ENCODE data around the gene DGCR6.
"Not testable (repeated sequence)": the region's sequence is repeated elsewhere in the genome, so short reads cannot be mapped to it uniquely, and the experiment has no call there.

DGCR6 gene

GRCh38 chr22:18957621-18958320, 51.7 kb downstream of the DGCR6 start:
- DNase-seq (ENCODE audit: low spot score); POLR2A ChIA-PET (ENCODE audit: low non-redundant PET); H3K27ac ChIP-seq; CTCF ChIA-PET: not testable (repeated sequence)

GRCh38 chr22:18958321-18958705, 52.2 kb downstream of the DGCR6 start:
- CTCF ChIA-PET; DNase-seq (ENCODE audit: low spot score); POLR2A ChIA-PET (ENCODE audit: low non-redundant PET); H3K27ac ChIP-seq: not testable (repeated sequence)

GRCh38 chr22:18958738-18959137, 52.6 kb downstream of the DGCR6 start:
- POLR2A ChIA-PET (ENCODE audit: low non-redundant PET); H3K27ac ChIP-seq; DNase-seq (ENCODE audit: low spot score); CTCF ChIA-PET: not testable (repeated sequence)

- H3K27ac ChIP-seq; DNase-seq (ENCODE audit: low spot score); CTCF ChIA-PET; POLR2A ChIA-PET (ENCODE audit: low non-redundant PET): not testable (repeated sequence)
Observed at GRCh38 chr22:18959266-18959665, 53.1 kb downstream of the DGCR6 start.

- POLR2A ChIA-PET (ENCODE audit: low non-redundant PET); CTCF ChIA-PET; H3K27ac ChIP-seq; DNase-seq (ENCODE audit: low spot score): not testable (repeated sequence)
Observed at GRCh38 chr22:18959741-18960140, 53.6 kb downstream of the DGCR6 start.

GRCh38 chr22:18960166-18960820, 54.2 kb downstream of the DGCR6 start:
- CTCF ChIA-PET; DNase-seq (ENCODE audit: low spot score); POLR2A ChIA-PET (ENCODE audit: low non-redundant PET); H3K27ac ChIP-seq: not testable (repeated sequence)

GRCh38 chr22:18961201-18961600, 55.1 kb downstream of the DGCR6 start:
- DNase-seq (ENCODE audit: low spot score); H3K27ac ChIP-seq; POLR2A ChIA-PET (ENCODE audit: low non-redundant PET); CTCF ChIA-PET: not testable (repeated sequence)
